K562 (cell line): ENCODE measurements around the gene BDKRB2. TPM values are rescaled to one million over a fixed set of nuclear protein-coding genes. Genes with fewer than 3 reads are reported as not detected.

Experiments
- ATAC-seq: fragments of 200-7000 bp; cut with Tn5 transposase; 3 replicates; pipeline ENCODE4 v1.9.1; 2020; ENCODE audit warnings: moderate library complexity
- BruUV-seq: library from RNA; stranded (reverse); fragments of 400-500 nt; replicated peaks from 2 replicates; lab custom pipeline; 2021; lab: Mats Ljungman, UMichigan
- CTCF ChIA-PET: fragments of 300-600 bp; formaldehyde crosslinking; extraction: SDS; loops from one replicate; lab custom pipeline; 2021; ENCODE audit warnings: low intra/inter-chr PET ratio; lab: Yijun Ruan, JAX
- POLR2A ChIA-PET: fragments of 300-600, 350-650 bp; sonication (Branson Sonifier 250); formaldehyde crosslinking; extraction: SDS; loops from one replicate; lab custom pipeline; 2021; ENCODE audit warnings: antibody characterized with exemption, inconsistent platforms; lab: Yijun Ruan, JAX
- DNase-seq, 4 experiments: peaks; one replicate each; pipeline versions ENCODE4 v3.0.0 to v3.0.0-alpha.2; 2011 to 2018; ENCODE audit warnings: low spot score in 3 of 4, mixed read lengths in 3 of 4; ENCODE audit errors: extremely low read depth in 1 of 4
- FAIRE-seq: peaks from 2 replicates; lab custom pipeline; 2011; peaks lifted over from hg19 to GRCh38; lab: Jason Lieb, UNC
- H2AFZ ChIP-seq: 2 replicates; pipeline ENCODE4 v1.6.0; 2011; ENCODE audit warnings: low read depth, low read length, control low read depth, inconsistent platforms
- H3K27ac ChIP-seq: fragments of 200-600 bp; 3 replicates; pipeline ENCODE4 v1.8.0; 2011; ENCODE audit warnings: low read depth, mild to moderate bottlenecking, control low read depth, inconsistent platforms, low read length, moderate library complexity, mixed read lengths; ENCODE audit errors: extremely low read depth
- H3K27me3 ChIP-seq, 2 experiments: fragments of 300-600 bp in 1 of 2; 2 replicates in 1 of 2; 3 replicates in 1 of 2; pipeline versions ENCODE4 v1.6.0 to v1.8.0; 2011; ENCODE audit warnings: inconsistent platforms in 2 of 2, low read length in 2 of 2, mild to moderate bottlenecking in 1 of 2, mixed read lengths in 1 of 2, moderate library complexity in 1 of 2; ENCODE audit not compliant: control insufficient read depth in 2 of 2, insufficient read depth in 2 of 2
- H3K36me3 ChIP-seq: fragments of 300-600 bp; 3 replicates; pipeline ENCODE4 v1.8.0; 2011; ENCODE audit warnings: mild to moderate bottlenecking, low read length, inconsistent platforms; ENCODE audit not compliant: control insufficient read depth, insufficient read depth
- H3K4me1 ChIP-seq, 2 experiments: fragments of 200-600 bp in 1 of 2; replicated peaks in 1 of 2; 2 replicates in 1 of 2; 3 replicates in 1 of 2; pipeline versions ENCODE4 v1.5.1 to v1.8.0; 2011; ENCODE audit warnings: inconsistent platforms in 2 of 2, low read length in 2 of 2, mild to moderate bottlenecking in 1 of 2, mixed read lengths in 1 of 2, moderate library complexity in 1 of 2; ENCODE audit not compliant: control insufficient read depth in 2 of 2, insufficient read depth in 2 of 2
- H3K4me2 ChIP-seq: 2 replicates; pipeline ENCODE4 v1.6.1; 2011; ENCODE audit warnings: low read length, control low read depth, inconsistent platforms, mixed read lengths; ENCODE audit not compliant: insufficient read depth
- H3K4me3 ChIP-seq: fragments of 200-600 bp; sonication (generic), shearing (Covaris generic); 2 replicates; pipeline ENCODE4 v1.5.1; 2016; ENCODE audit warnings: control low read depth, inconsistent platforms
- H3K79me2 ChIP-seq: fragments of 200-600 bp; 3 replicates; pipeline ENCODE4 v1.8.0; 2011; ENCODE audit warnings: low read length, inconsistent platforms; ENCODE audit not compliant: control insufficient read depth, insufficient read depth
- H3K9ac ChIP-seq, 2 experiments: 2 replicates each; pipeline versions ENCODE4 v1.6.0 to v1.6.1; 2011; ENCODE audit warnings: low read depth in 2 of 2, low read length in 2 of 2, control low read depth in 1 of 2, inconsistent platforms in 1 of 2, mild to moderate bottlenecking in 1 of 2, mixed read lengths in 1 of 2; ENCODE audit not compliant: insufficient read depth in 1 of 2
- H3K9me1 ChIP-seq: one replicate; pipeline ENCODE4 v1.6.0; 2011; ENCODE audit warnings: inconsistent platforms, mild to moderate bottlenecking, low read length, moderate library complexity; ENCODE audit not compliant: control insufficient read depth, insufficient read depth
- H3K9me3 ChIP-seq: replicated peaks from 2 replicates; pipeline ENCODE4 v1.5.1; 2011; ENCODE audit warnings: low read depth, low read length, inconsistent platforms; ENCODE audit not compliant: control insufficient read depth, insufficient read depth
- H4K20me1 ChIP-seq: replicated peaks from 2 replicates; pipeline ENCODE4 v1.6.1; 2011; ENCODE audit warnings: low read length, inconsistent platforms, mixed read lengths; ENCODE audit not compliant: control insufficient read depth, insufficient read depth
- AFF4 ChIP-seq: sonication (generic); formaldehyde crosslinking; IDR thresholded peaks from 2 replicates; pipeline ENCODE4 v1.8.0; 2023; ENCODE audit warnings: mild to moderate bottlenecking, missing genetic modification reagents
- BRCA1 ChIP-seq, 2 experiments: fragments of 450-650 bp in 1 of 2; sonication (generic) in 1 of 2; formaldehyde crosslinking in 1 of 2; IDR thresholded peaks; 2 replicates each; pipeline versions ENCODE4 v1.5.0 to v1.6.1; 2017 to 2020; ENCODE audit warnings: mild to moderate bottlenecking in 1 of 2, missing genetic modification reagents in 1 of 2
- CTCF ChIP-seq, 3 experiments: IDR thresholded peaks in 2 of 3; conservative IDR thresholded peaks in 1 of 3; 2 replicates each; pipeline ENCODE4 v1.5.1; 2011 to 2012; ENCODE audit warnings: low read length in 3 of 3, mild to moderate bottlenecking in 3 of 3, control low read depth in 2 of 3, improper control_type of control experiment in 1 of 3, inconsistent platforms in 1 of 3, low read depth in 1 of 3, mixed read lengths in 1 of 3, moderate library complexity in 1 of 3; ENCODE audit not compliant: insufficient read depth in 2 of 3
- ETV6 ChIP-seq, 3 experiments: fragments of 150-350 bp in 1 of 3; sonication (generic) in 1 of 3; formaldehyde crosslinking in 1 of 3; IDR thresholded peaks; 2 replicates each; pipeline versions ENCODE4 v1.6.1 to v1.8.0; 2014 to 2022; ENCODE audit warnings: borderline replicate concordance in 2 of 3, low read depth in 2 of 3, antibody characterized with exemption in 1 of 3, low read length in 1 of 3, mild to moderate bottlenecking in 1 of 3, missing genetic modification reagents in 1 of 3
- FOXA3 ChIP-seq, 2 experiments: fragments of 450-650 bp in 1 of 2; sonication (generic) in 1 of 2; formaldehyde crosslinking; IDR thresholded peaks in 1 of 2; conservative IDR thresholded peaks in 1 of 2; 2 replicates each; pipeline versions ENCODE4 v1.4.0 to v1.8.0; 2020 to 2022; ENCODE audit warnings: mild to moderate bottlenecking in 2 of 2, missing genetic modification reagents in 1 of 2
- GATAD2A ChIP-seq: fragments of 450-650 bp; IDR thresholded peaks from 2 replicates; pipeline ENCODE4 v1.6.1; 2017
- NCOA6 ChIP-seq: fragments of 450-650 bp; IDR thresholded peaks from 2 replicates; pipeline ENCODE4 v1.6.1; 2017; ENCODE audit warnings: mild to moderate bottlenecking
- POLR2H ChIP-seq: IDR thresholded peaks from 2 replicates; pipeline ENCODE4 v1.6.1; 2016; ENCODE audit warnings: missing genetic modification characterization, low read depth, mild to moderate bottlenecking, control low read depth, missing compliant biosample characterization, moderate library complexity
- POU5F1 ChIP-seq: fragments of 150-350 bp; IDR thresholded peaks from 2 replicates; pipeline ENCODE4 v1.6.1; 2014; ENCODE audit warnings: borderline replicate concordance, low read length, low read depth, mild to moderate bottlenecking; ENCODE audit not compliant: partially characterized antibody
- RAD51 ChIP-seq: fragments of 450-650 bp; IDR thresholded peaks from 2 replicates; pipeline ENCODE4 v1.7.1; 2016; ENCODE audit warnings: low read depth, mild to moderate bottlenecking, borderline replicate concordance
- RBM15 ChIP-seq: fragments of 200-400 bp; formaldehyde crosslinking; IDR thresholded peaks from 2 replicates; pipeline ENCODE4 v1.6.1; 2018; ENCODE audit warnings: mild to moderate bottlenecking, low read length, moderate library complexity; ENCODE audit not compliant: insufficient read depth
- SRSF3 ChIP-seq: fragments of 200-400 bp; formaldehyde crosslinking; IDR thresholded peaks from 2 replicates; pipeline ENCODE4 v1.6.1; 2016; ENCODE audit warnings: mild to moderate bottlenecking, low read length, moderate library complexity; ENCODE audit not compliant: insufficient read depth
- ZBTB34 ChIP-seq: fragments of 250-450 bp; sonication (Bioruptor Pico); IDR thresholded peaks from 2 replicates; pipeline ENCODE4 v1.8.0; 2021; ENCODE audit warnings: mild to moderate bottlenecking, moderate library complexity
- ZEB2 ChIP-seq: fragments of 450-650 bp; IDR thresholded peaks from 2 replicates; pipeline ENCODE4 v1.6.1; 2016
- ZNF79 ChIP-seq: fragments of 250-450 bp; sonication (Bioruptor Pico); IDR thresholded peaks from 2 replicates; pipeline ENCODE4 v1.4.0; 2020; ENCODE audit warnings: low read depth, mild to moderate bottlenecking, moderate library complexity
- in situ Hi-C: fragments of 300-500 bp; cut with MboI; formaldehyde crosslinking; loops from 4 replicates; pipeline ENCODE4 v1.15.0; 2018; ENCODE audit warnings: inconsistent platforms, mixed read lengths
- intact Hi-C: fragments of 100-400 bp; cut with micrococcal nuclease; formaldehyde crosslinking; loops from 2 replicates; pipeline ENCODE4 v1.14.2; 2022
- polyA plus RNA-seq, 8 experiments: library from polyadenylated mRNA; depleted of rRNA in 4 of 8; stranded (reverse) in 5 of 8; unstranded in 3 of 8; fragments of >200 nt; fragmentation: Nextera tagmentation in 2 of 8; fragmentation: Illumina TruSeq in 1 of 8; extraction: Ambion mirVana in 2 of 8; extraction: Trizol in 1 of 8; gene quantifications; 2 replicates each; pipeline versions ENCODE4 v1.2.1 to v1.2.3, GENCODE V29; 2011 to 2014; ENCODE audit warnings: inconsistent platforms in 1 of 8, missing spikeins in 1 of 8
- total RNA-seq, 7 experiments: library from RNA; depleted of rRNA in 6 of 7; stranded (reverse); fragments of >200 nt in 6 of 7; fragmentation: Illumina TruSeq in 2 of 7; extraction: Trizol in 2 of 7; gene quantifications; 2 replicates each; pipeline versions ENCODE4 v1.2.1 to v1.2.3, GENCODE V29; 2011 to 2021; ENCODE audit warnings: low replicate concordance in 1 of 7

The BDKRB2 gene
- total and polyA plus RNA-seq, 9 of the 15 experiments (the other 6 are each of a cell fraction or from before 2014, with no cell fraction given): 0.02 TPM; not detected in 8

GRCh38 chr14:96212140-96212539 is 7.5 kb downstream of the BDKRB2 start:
- Histone ChIP-seq H3K36me3 (no peaks in the 10 kb centered on the region), H3K4me2 (no peak overlapping the region), H2AFZ (no peak overlapping the region), H3K27ac (no peak overlapping the region), H3K4me1 (no peaks in the 10 kb centered on the region), H3K9me3 (no peaks in the 10 kb centered on the region), H3K9ac (no peak overlapping the region), H3K27me3 (peaks cover 3 to 34% of the 10 kb centered on the region in 2 experiments; a peak in 4 of 5 replicates), H4K20me1 (no peaks in the 10 kb centered on the region; the same call in 1 of the 2 replicates), H3K79me2 (no peaks in the 10 kb centered on the region), H3K9me1 (no peaks in the 10 kb centered on the region), H3K4me3 (no peak overlapping the region)
- DNase-seq (no peak), ATAC-seq (no peak), FAIRE-seq (no peak)
- BruUV-seq: no TSS peak
- CTCF ChIA-PET: no interaction called here
- in situ Hi-C loops (no loop called here), intact Hi-C loops (no loop called here)
- POLR2A ChIA-PET: no interaction called here
- TF ChIP-seq CTCF (IDR thresholded peaks at IDR 0.05 in 2 of 3, conservative IDR thresholded peaks at IDR 0.05 in 1 of 3; ENCODE audit: insufficient read depth in 2 of 3, low read depth in 1 of 3, low read length in 3 of 3) (no peak), POLR2H (tag) (no peak), NCOA6 (no peak), AFF4 (no peak), SRSF3 (no peak), GATAD2A (no peak), ETV6 (IDR thresholded peaks at IDR 0.05; ENCODE audit: borderline replicate concordance in 1 of 2, low read depth in 2 of 2, low read length in 1 of 2) (no peak), ETV6 (CRISPR knock-in tag; IDR thresholded peaks at IDR 0.05; ENCODE audit: borderline replicate concordance) (no peak), BRCA1 (IDR thresholded peaks at IDR 0.05) (no peak), BRCA1 (CRISPR knock-in tag; IDR thresholded peaks at IDR 0.05) (no peak), ZBTB34 (no peak), ZNF79 (CRISPR knock-in tag) (no peak), POU5F1 (no peak), ZEB2 (no peak), RBM15 (no peak), RAD51 (no peak), FOXA3 (CRISPR knock-in tag; conservative IDR thresholded peaks at IDR 0.05 in 1 of 2, IDR thresholded peaks at IDR 0.05 in 1 of 2) (no peak)
